DMS114 treated with DMSO at 0.1 percent for 48 hours (cell line): Measurements from ENCODE around the gene NAT9.

ENCODE experiments used
- DNase-seq: peaks from one replicate; lab custom pipeline; 2025; ENCODE audit not compliant: unreplicated experiment; lab: John Stamatoyannopoulos, UW

NAT9 gene, protein sequence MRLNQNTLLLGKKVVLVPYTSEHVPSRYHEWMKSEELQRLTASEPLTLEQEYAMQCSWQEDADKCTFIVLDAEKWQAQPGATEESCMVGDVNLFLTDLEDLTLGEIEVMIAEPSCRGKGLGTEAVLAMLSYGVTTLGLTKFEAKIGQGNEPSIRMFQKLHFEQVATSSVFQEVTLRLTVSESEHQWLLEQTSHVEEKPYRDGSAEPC

DNA sequence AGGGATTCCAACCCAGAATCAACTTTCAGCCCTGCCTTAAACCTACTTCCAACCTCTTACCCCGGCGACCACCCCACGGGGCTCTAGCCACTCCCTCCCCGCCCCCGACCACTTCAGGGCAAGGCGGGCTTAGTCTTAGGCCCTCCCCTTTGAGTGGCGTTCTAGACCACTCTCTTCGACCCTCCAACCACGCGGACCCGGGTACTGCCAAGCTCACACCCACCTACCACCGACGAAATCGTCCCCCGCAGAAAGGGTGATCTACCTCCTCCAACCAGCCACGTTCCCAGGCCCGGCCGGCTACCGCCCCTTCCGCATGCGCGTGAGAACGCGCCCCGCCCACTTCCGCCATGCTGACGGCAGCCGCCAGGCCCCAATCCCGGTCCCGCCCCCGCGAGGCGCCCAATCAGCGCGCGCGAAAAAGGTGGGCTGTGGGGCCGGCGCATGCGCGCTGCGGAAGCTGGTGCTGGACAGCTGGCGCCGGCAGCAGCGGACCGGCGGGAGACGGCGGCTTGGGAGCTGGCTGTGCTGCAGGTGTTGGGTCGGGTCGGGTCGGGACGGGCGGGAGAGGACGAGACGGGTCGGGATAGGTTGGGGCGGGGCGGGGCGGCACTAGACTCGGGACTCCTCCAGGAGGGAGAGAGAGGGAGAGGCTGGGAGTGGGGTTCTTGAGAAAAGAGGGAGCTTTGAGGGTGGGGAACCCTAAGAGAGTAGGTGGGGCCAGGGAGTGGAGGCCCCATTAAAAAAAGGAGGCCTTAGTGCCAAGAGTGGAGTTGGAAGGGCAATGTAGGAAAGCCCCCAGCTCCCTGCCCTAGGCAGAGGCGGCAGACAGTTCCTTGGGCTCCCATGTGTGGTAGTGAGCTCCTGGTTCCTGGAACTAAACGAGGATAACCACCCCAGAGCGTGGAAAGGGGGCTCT is at the start of gene NAT9:
TSS of gene NAT9 (minus strand) at position 302 of the 919 bp plus-strand sequence. CDS start 647 bp downstream, outside the sequence.
- DNase-seq, result peak; percentile 87

DNA sequence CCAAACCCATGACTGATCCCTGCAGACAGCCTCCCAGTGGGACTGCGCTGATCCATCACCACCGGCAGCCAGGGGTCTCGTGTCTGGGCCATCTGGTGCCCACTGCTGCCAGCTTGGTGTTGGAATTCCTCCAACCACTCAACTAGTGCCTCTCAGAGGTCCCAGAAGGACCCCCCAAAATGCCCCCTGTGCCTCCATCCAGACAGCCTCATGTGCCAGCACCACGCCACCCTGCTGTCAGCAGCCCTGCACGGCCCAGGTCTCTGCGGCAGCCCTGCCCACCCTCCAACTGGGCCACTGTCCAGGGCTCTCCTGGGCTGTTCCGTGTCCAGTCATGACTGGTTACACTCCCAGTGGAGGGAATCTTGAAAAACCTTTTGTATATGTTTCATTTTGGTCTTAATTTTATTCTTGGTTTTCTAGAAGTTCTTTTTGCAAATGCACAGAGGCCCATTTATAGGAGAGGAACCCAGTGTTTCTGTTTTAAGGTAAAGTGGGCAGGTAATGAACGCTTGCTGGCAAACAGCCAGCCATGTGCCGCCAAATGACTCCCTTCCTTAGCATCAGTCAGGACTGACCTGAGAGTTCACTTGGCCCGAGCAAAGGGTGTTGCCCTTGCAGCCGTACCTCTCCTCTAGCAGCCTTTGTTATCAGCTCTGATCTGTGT is 48.9 kb upstream of the NAT9 start:
- no peak for DNase-seq

DNA sequence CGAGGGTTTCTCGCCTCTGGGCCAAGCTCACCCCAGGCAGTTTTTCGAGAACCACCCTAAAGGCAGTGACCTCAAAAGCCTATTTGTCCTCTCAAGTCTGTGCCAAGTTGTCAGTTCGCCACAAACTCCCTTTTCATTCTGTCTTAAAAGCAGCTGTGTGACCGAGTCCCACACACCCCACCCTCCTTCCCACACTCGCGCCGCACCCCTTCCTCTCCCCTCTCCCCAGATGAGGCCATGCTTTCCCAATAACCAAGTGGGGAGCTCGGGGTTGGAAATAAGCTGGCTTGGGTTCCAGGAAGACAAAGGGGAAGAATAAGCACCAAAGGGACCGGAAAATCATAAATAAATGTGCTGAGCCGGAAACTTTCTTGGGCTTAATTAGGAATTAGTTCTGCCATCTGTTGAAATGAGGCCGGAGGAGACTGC is 46.8 kb upstream of the NAT9 start:
- no peak for DNase-seq

DNA sequence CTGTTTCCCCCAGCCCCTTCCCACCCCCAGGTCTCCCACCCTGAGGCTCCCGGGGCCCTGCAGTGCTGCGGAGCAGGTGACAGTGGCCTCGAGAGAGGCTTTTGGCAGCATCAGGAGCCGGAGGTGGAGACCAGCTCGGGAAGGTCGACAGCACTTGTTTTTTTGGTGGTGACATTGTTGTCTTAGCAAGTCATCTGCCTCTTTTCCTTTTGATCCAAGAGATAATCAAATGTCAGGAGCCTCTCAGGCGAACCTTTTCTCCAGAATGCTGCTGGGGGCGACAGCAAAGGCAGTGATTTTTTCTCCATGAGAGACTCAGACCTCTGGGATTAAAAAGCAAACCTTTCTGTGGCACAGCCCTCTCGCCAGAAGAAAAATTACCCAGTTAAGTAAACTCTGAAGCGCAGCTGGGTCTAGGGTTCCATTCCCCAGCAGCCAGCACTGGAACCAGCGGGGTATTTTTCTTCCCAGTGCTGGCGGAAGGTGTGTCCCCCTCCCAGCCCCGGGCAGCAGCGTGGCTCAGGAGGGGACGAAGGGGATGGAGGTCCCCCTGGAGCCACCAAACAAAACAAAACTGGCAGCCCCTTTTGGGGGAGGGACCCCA is 46.3 kb upstream of the NAT9 start:
- DNase-seq, result no peak

DNA sequence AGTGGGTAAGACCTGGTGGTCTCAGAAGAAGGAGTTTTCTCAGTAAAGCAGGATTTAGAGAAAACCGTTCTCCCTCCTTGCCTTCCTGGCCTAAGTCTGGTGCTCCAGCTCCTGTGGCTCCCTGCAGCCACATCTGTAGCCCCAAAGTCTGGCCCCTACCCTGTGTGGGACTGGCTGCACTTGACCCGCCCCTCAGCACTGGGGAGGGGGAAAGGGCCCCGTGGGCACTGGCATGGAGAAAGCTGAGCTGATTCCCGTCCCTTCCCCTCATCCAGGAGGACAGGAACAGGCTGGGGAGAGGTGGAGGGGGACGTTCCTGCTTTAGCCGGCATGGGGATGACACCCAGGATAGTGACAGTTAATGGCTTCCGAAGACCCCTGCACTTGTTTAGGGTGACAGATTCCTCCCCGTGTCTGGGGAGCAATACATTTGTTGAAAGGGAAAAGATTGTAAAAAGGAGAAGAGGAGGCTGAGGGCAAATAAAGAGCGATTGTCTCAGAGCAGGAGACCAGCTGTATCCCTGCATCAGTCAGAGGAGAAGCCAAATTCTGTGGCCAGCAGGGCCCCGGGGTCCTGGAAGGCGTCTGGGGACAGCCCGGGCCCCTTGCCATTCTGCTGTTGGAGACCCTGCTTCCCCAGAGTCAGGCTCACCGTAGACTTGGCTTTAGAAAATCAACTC is 45.6 kb upstream of the NAT9 start:
- DNase-seq, result no peak

DNA sequence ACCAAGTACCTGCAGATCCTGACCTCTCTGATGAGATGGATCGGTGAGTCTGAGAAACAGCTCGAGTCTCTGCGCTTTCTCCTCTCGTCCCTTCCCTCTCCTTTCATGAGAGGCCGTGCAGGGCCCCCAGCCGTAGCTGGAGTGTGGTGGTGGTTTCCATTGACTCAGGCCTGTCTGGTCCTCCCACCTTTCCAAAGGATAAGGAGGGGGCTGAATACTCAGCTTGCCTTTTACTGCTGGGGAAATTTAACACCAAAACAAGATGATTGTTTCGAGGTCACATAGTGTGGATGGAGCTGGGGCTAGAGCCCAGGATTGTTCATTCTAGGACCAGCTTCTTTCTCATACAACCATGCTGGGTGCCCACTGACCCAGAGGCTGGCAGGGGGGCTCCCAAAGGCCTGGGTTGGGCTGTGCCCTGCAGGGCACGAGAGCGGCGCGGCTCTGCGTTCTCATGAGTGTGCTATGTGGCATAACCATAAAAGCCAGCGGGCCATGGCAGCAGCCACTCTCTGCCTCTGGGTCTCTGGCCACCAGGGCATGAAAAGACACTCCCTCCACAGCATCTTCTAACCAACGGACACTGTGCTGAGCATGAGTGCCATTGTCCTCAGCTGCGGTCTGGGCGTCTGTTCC is 43.8 kb upstream of the NAT9 start:
- no peak for DNase-seq

DNA sequence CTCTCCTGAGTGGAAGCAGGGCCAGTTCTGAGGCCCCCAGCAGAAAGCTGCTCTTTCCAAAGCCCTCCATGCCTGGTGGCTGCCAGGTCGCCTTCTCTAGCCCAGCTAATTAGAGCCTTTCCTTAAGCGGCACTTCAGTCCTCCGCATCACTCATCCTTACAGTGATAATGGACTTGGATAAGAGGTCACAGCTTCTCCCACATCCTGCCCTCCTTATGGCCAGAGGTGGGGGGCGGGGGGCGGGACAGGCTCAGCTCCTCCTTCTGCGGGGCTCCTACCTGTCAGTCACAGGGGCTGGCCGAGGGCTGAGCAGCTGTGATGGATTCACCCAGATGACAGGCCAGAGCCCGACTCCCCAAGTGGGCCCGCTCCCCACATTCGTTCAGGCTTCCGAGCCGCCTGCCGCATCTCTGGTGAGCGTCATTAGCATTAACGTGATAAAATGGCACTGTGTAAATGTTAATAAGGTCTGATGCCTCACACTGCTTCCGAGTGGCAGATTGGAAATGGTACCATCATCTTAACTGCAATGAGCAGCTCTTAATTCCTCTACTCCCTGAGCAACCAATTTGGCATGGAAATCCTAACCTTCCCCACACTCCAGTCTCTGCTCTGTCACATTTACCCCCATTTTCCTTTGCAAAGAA is 42.3 kb upstream of the NAT9 start:
- no peak for DNase-seq

DNA sequence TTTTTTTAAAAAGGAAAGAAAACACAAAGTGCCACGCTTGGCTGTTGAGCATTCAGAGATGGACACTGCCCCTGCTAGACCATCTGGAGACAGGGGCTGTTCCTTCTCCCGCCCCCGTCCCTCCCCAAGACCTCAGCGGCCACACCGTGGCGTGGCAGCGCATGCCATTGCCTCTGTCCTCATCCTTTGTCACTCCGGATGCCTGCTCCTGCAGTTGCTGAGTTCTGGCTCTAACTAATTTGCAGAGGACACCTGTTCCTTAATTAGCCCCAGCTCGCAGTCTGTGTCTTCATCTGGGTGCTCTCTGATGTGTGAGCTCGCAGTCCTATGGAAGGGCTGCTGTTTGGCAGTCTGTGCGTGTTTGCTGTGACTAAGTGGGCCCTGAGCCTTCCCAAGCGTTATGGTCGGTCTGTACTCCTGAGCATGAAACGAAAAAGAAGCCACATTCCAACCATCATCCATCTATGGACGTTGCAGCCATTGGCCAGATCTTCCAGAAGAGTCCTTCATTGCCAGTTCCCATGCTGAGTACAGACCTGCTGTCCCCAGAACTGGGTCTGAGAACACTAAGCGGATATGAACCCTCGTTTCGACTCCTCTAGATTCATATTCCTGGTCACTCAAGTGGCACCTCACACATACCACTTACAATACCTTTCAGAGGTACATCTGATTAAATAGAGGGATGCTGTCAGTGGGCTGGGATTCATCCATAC is 40.9 kb upstream of the NAT9 start:
- no peak for DNase-seq

DNA sequence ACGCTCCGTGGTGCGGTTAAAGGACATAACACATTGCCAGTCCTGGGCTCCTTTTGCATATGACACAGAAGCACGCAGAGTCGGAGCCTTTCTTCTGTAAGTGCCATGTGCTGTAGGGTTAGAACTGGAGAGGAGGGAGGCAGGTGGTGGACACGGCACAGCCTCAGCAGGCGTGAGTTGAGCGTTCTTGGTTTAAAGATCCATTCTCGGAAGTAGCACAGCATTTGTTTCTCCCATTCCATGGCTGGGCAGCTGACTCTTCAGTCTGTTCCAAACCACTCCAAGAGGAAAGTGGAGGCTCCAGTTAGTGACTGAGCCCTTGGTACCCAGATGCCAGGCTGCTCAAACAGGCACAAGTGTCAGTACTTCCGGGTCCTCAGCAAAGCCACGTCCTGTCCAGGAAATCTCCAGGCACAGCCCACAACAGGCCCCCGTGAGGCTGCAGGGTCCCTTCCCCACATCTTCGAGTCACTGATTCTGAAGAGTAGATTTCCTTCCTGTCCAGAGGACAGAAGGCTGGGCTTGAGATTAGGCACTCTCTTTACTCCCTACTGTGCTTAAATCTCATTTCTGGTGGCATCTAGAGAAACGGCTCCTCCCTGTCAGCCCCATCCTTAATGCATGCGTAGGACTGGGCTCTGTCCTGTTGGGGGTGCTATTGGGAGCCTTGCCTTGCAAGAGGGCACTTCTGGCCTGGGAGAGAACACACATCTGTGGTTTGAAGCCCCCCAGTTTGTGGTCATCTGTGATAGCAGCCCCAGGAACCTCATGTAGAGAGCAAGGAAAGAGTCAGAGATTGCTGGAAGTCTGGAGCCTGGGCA is 39.6 kb upstream of the NAT9 start:
- no peak for DNase-seq

DNA sequence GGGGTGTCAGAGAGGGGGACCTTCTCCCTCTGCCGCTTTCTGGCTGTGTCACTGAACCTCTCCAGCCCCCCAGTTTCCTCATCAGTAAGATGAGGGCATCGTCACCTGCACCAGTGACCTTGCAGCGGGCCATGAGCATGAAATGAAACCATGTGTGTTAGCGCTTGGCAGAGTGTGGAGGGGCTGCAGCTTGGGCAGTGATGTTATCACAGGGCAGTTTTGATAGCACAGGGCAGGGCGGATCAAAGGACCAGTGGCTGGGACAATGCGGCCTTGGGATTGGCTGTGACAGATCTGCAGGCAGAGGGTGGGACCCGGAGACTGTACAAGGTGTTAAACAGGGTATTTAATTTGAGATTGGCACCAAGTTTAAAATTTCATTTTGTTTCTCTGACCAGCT is 38.9 kb upstream of the NAT9 start:
- DNase-seq, result no peak

DNA sequence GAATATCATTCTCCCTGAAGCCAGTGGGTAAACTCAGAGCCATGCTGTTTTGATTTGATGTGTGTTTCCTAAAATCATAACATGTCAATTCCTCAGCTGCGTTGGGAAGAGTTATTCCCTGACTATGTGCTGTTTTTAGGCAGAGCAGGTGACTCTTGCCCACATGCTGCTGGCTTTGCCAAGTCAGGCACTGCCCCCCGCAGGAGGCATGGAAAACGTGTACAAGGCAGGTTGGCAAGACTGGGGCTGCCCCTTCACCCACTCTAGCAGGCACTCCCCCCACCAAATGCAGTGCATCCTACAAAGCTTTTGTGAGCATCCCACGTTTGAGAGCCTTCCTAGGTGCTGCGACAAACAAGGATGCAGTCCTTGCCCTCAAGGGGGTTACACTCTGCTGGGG is 38.3 kb upstream of the NAT9 start:
- DNase-seq, result no peak

DNA sequence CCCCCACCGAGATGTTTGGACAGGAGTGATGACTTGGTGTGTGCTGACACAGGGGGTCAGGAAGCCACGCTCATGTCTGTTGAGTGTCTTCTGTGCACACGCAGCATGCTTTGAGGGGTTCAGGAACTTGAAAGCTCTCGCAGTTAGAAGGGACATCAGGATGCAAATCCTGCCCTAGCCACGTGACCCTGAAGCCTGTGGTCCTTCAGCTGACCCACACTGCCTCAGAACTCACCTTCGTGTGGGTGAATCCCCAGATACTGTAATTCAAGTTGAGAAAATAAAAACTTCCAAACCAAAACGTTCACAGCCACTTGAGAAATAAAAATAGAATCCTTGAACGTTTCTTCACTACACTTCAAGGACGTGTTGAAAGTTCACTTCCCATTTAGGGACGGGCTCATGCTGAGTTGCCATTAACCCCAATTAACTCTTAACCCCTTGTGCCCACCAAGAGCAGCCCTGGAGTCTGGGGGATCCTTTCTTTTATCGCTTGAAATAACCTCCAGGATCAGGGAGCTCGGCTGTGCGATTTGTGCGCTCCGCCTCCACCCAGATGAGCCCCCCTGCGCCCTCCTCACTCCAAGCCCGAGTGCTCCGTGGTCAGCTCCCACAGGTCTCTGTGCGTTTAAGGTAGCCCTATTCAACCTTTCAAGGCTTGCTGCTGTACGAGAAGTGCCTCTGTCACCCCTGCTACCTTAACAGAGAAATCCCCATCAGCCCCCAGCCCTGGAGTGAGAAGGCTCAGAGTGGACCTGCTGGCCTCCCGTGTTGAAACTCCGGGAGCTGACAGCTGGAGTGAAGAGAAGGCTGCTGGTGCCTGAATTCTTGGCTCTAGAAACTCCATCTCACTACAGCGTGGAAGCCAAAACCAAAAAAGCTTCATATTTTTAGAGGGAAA is 36.2 kb upstream of the NAT9 start:
- DNase-seq, result no peak

DNA sequence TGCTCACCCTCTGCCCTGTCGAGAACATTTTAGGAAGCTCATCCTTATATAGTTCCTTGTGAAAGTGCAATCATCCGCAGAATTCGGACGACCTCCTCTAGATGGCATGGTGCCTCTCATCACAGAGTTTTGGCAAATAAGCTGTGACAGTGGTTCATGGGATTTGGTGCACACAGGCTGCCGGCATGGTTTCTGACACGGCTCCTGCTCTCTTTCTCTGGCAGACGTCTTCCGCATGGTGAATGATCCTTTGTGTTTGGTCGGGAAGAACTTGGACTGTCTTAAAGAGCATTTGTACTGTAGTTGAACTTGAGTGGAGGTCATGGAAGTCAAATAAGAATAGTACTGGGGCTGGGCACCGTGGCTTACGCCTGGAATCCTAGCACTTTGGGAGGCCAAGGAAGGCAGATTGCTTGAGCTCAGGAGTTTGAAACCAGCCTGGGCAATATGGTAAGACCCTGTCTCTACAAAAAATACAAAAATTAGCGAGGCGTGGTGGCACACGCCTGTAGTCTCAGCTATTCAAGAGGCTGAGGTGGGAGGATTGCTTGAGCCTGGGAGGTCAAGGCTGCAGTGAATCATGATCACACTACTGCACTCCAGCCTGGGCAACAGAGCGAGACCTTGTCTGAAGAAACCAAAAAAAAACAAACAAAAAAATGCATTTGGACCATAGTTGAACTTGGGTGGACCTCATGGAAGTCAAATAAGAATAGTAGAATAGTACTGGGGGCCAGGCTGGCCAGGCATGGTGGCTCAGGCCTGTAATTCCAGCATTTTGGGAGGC is 34.7 kb upstream of the NAT9 start:
- no peak for DNase-seq

DNA sequence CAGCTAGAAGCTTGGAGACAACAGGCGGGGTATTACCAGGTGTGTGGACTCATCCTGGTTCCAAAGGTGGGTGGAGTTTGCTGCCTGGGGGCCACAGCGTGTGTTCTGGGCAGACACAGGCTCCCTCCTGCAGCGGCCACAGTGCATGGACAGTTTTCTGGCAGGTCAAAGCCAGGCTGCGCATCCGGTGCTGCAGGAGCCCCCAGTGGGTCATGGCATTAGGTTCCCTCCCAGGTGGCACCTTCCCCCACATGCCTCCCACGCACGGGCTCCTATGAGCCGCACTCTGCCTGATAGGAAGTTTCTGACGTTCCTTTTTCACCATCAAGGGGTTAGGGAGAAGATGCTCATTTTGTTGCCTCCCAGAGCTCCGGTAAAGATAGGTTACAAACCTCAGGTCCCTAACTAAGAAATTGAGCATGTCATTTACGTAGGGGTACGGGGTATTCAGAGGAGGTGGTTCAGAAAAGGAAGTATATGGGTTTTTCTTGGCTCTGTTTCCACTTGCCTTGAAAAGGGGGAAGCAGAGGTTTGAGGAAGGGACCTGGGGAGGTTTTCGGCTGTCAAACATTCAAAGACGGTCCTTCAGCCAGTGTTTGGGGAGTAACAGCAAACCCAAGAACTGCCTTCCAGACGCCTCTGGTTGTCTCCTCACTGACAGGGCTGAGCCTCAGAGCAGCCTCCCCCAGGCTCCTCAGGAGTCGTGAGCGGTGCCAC is 32.7 kb upstream of the NAT9 start:
- no peak for DNase-seq

DNA sequence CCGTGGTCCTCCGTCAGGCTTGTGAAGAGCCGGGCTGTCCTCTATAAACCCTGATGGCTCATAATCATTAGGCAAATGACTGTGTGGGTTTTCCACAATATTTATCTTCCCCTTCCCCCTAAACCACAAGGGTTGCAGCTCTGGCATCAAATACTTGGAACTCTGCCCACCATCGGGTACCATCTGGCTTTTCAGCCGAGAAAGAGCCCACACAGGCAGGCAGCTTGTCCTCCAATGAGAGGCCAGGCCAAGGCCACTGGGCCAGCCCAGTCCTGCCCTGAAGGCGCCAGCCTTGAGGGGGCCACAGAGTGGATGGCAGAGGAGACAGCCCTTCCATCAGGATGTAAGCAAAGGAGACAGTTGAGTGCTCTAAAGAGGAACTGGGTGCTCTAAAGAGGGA is 31.8 kb upstream of the NAT9 start:
- no peak for DNase-seq

DNA sequence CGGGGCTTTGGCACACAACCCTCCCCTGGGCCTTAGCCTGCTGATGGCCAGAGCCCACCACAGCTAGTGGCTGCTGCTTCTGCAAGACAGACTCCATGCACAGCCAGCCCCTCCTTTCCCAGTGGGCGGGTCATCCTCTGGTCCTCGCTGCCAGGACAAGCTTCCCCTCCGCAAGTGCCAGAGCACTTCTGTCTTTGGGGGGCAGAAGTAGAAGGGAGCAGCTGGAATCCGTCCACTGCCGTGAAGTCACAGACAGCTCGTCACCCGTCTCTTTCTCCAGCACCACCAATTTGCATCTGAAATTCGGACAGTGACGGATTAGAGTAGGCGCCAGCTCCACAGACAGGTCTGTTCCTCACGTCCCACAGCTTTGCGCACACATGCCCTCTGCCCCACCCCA is 31.3 kb upstream of the NAT9 start:
- DNase-seq, result no peak
